Measurements from ENCODE around the gene SLC19A1.

Gene SLC19A1

DNA sequence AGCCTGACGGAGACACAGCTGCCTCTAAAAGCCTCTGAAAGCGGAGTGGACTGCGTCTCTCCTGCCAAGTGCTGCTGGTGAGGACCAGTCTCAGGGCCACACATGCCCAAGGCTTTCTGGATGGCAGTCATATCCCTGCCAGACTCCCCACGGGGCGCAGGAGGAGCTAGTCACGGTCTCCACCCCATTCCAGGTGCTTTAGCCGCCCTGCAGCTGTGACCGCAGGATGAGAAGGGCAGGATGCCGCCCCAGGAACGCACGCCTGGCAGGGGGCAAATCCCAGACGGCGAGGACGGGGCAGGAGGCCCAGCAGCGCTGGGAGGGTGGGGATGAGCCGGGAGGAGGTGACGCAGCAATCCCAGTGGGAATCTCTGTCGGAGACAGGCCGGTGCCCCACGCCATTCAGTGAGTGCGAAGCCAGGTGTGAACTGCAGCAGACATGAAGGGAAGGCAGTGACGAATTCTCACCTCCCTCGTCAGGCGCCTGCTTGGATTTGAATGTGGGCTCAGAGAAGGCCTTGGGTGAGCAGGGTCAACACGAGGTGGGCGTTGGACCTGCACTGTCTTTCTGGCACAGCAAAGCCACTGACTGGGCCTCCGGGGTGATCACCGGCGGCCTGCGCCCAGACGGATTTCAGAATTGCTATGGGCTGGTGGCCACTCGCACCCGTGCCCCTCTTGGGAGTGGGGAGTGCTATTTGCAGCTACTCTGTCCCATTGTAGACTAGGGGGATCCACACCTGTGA, 38.5 kb upstream of the SLC19A1 start:
- no peak overlapping the region for H3K4me3 ChIP-seq (ENCODE audit: control insufficient read depth, low read depth, low read length)
- no peak for DNase-seq (ENCODE audit: low read depth)
- TF ChIP-seq CTCF (IDR thresholded peaks at IDR 0.05; ENCODE audit: control insufficient read depth, insufficient read depth, low read depth, low read length, missing control alignments) = no peak

DNA sequence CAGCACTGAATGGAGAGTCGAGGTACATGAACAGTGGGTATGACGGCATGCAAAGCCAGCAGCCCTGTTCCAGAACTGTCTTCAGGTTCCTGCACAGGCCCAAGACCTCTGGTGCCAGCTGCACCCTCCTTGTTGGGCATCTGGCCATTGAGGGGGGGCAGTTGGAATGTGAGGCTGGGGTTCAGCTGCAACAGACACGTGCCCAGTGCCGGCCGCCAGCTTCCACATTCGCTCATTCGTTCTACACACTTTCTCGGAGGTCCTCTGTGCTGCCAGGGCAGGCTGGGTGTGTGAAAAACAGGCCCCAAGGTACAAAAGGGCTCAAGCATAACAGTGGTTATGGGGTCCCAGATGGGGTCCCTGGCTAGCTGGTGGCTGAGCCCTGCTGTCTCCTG, 37.9 kb upstream of the SLC19A1 start:
- DNase-seq (ENCODE audit: low read depth) = no peak
- TF ChIP-seq CTCF (IDR thresholded peaks at IDR 0.05; ENCODE audit: control insufficient read depth, insufficient read depth, low read depth, low read length, missing control alignments) = no peak
- H3K4me3 ChIP-seq (ENCODE audit: control insufficient read depth, low read depth, low read length) = no peak overlapping the region

- no peak overlapping the region for H3K4me3 ChIP-seq (ENCODE audit: control insufficient read depth, low read depth, low read length)
- TF ChIP-seq CTCF (IDR thresholded peaks at IDR 0.05; ENCODE audit: control insufficient read depth, insufficient read depth, low read depth, low read length, missing control alignments) = no peak
- DNase-seq (ENCODE audit: low read depth) = no peak
These were observed 37.3 kb upstream of the SLC19A1 start for GRCh38 chr21:45579383-45580180.

DNA sequence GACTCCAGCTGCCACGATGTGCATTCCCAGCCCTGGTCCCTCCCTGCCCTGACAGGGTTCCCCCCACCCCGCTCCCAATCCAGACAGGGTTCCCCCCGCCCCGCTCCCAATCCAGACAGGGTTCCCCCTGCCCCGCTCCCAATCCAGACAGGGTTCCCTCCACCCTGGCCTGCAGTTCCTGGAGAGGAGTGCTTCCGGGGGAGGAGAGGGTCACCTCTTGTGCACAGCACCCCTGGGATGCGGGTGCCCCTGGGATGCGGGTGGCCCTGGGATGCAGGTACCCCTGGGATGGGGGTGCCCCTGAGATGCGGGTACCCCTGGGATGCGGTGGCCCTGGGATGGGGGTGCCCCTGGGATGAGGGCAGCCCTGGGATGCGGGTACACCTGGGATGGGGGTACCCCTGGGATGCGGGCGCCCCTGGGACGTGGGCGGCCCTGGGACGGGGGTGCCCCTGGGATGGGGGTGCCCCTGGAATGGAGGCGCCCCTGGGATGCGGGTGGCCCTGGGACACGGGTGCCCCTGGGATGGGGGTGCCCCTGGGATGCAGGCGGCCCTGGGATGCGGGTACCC, 36.7 kb upstream of the SLC19A1 start:
- DNase-seq (ENCODE audit: low read depth) = no peak
- no peak for TF ChIP-seq CTCF (IDR thresholded peaks at IDR 0.05; ENCODE audit: control insufficient read depth, insufficient read depth, low read depth, low read length, missing control alignments)
- H3K4me3 ChIP-seq (ENCODE audit: control insufficient read depth, low read depth, low read length) = no peak overlapping the region

GRCh38 chr21:45578176-45578801, 36.0 kb upstream of the SLC19A1 start:
- DNase-seq (ENCODE audit: low read depth) = no peak
- no peak overlapping the region for H3K4me3 ChIP-seq (ENCODE audit: control insufficient read depth, low read depth, low read length)
- TF ChIP-seq CTCF (IDR thresholded peaks at IDR 0.05; ENCODE audit: control insufficient read depth, insufficient read depth, low read depth, low read length, missing control alignments) = no peak

GRCh38 chr21:45577801-45578175, 35.5 kb upstream of the SLC19A1 start:
- no peak for TF ChIP-seq CTCF (IDR thresholded peaks at IDR 0.05; ENCODE audit: control insufficient read depth, insufficient read depth, low read depth, low read length, missing control alignments)
- H3K4me3 ChIP-seq (ENCODE audit: control insufficient read depth, low read depth, low read length) = no peak overlapping the region
- DNase-seq (ENCODE audit: low read depth) = no peak

All from AG09309 (cell line).